Measurements from ENCODE around the gene C11orf52.
A peak's percentile ranks its signal among the peaks of the same experiment; 100 is the strongest.
"Not testable (repeated sequence)": the region's sequence is repeated elsewhere in the genome, so short reads cannot be mapped to it uniquely, and the experiment has no call there.

The C11orf52 gene

DNA sequence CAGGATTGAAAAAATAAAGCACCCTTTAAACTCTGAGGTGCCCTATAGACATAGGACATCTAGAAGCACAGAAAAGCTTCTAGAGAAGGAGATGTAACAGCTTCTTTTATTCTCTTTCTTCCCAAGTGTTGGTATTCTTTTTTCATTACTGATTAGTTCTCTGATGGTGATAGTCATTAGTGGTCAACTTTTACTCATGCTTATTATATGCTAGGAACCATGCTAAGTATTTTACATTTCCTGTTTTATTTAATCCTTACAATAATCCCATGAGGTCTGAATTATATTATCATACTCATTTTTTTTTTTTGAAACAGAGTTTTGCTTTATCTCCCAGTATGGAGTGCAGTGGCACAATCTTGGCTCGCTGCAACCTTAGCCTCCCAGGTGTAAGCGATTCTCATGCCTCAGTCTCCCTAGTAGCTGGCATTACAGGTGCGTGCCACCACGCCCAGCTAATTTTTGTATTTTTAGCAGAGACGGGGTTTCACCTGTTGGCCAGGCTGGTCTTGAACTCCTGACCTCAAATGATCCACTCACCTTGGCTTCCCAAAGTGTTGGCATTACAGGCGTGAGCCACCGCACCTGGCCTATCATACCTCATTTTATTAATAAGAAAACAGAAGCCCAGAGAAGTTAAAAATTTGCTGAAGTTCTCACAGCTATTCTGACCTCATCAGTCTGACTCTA is 3.0 kb downstream of the C11orf52 start:
- in situ Hi-C loops (cut with MboI; ENCODE audit: low sequenced_read_pairs): no loop called here
- Histone ChIP-seq H3K27me3 (ENCODE audit: low read depth) (no peaks in the 10 kb centered on the region), H3K9me3 (no peaks in the 10 kb centered on the region), H3K36me3 (replicated peaks) (no peaks in the 10 kb centered on the region), H3K4me1 (peaks cover 7% of the 10 kb centered on the region), H3K4me3 (no peak overlapping the region)
- DNase-seq (ENCODE audit: low spot score in 2 of 2): no peak

- Histone ChIP-seq H3K27me3 (ENCODE audit: low read depth) (no peaks in the 10 kb centered on the region), H3K4me3 (no peak overlapping the region), H3K36me3 (replicated peaks) (no peaks in the 10 kb centered on the region), H3K4me1 (peaks cover 12% of the 10 kb centered on the region), H3K9me3 (no peaks in the 10 kb centered on the region)
- DNase-seq (ENCODE audit: low spot score in 2 of 2): no peak
- in situ Hi-C loops (cut with MboI; ENCODE audit: low sequenced_read_pairs): no loop called here
These were observed 4.1 kb downstream of the C11orf52 start for GRCh38 chr11:111922803-111923202.

DNA sequence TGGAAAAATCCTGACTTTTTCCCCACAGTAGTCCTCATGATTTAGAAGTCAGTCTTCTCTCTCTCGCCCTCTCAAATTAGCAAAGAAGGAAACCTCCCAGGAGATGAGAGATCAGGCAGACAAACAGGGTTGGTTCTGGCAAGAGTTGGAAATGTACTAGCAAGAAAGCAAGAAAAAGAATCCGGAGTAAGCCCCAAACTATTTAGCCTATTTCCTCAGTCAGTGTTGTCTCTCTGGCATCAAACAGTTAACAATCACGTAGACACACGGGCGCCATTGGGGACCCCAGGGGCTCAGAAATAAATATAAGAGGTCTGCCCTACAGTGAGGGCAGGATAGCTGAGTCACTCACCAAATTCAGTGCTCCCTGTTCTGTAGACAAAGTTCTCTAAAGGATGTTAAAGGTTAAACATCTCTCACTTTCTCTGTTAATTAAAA is 4.7 kb downstream of the C11orf52 start:
- Histone ChIP-seq H3K9me3 (no peaks in the 10 kb centered on the region), H3K4me3 (no peak overlapping the region), H3K27me3 (ENCODE audit: low read depth) (no peaks in the 10 kb centered on the region), H3K4me1 (peaks cover 12% of the 10 kb centered on the region), H3K36me3 (replicated peaks) (no peaks in the 10 kb centered on the region)
- DNase-seq (ENCODE audit: low spot score in 2 of 2): no peak
- in situ Hi-C loops (cut with MboI; ENCODE audit: low sequenced_read_pairs): no loop called here

DNA sequence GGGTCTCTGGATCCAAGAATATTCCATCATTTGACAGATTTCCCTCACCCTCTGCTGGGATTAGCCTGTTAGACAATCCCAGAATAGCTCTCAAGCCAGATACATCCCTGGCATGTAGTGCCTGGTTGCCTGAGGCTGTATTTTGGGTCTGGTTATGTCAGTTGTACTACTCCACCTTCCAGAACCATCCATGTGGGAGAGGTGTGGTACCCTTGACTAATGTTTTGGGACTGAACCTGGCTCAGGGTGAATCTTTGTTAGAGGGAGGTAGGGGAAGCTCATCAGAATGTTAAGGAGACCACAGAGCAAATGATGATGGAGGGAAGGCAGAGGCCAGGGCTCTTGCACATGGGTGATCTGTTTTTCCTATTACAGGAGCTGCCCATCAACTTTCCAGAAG is 5.2 kb downstream of the C11orf52 start:
- no peak overlapping the region for H3K4me3 ChIP-seq
- no peak for DNase-seq (ENCODE audit: low spot score in 2 of 2)
- H3K9me3 ChIP-seq: no peaks in the 10 kb centered on the region
- H3K4me1 ChIP-seq: peaks cover 12% of the 10 kb centered on the region
- H3K27me3 ChIP-seq (ENCODE audit: low read depth): no peaks in the 10 kb centered on the region
- in situ Hi-C loops (cut with MboI; ENCODE audit: low sequenced_read_pairs): no loop called here
- no peaks in the 10 kb centered on the region for H3K36me3 ChIP-seq (replicated peaks)

DNA sequence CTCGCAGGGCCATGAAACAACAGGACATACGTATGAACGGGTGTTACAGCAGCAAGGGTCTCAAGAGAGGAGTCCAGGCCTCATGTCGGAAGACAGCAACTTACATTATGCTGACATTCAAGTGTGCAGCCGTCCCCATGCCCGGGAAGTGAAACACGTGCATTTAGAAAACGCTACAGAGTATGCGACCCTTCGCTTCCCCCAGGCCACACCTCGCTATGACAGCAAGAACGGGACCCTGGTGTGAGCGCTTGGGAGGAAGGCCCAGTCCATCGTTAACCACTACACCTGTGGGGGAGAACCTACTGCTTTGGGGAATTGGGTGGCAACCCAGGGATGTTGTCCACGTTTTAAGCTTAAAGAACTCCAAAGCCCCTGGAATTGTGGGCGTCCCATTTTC is 7.2 kb downstream of the C11orf52 start:
- H3K4me3 ChIP-seq: no peak overlapping the region
- no peaks in the 10 kb centered on the region for H3K9me3 ChIP-seq
- no peaks in the 10 kb centered on the region for H3K36me3 ChIP-seq (replicated peaks)
- no peaks in the 10 kb centered on the region for H3K27me3 ChIP-seq (ENCODE audit: low read depth)
- DNase-seq (ENCODE audit: low spot score in 2 of 2): no peak
- H3K4me1 ChIP-seq: peaks cover 12% of the 10 kb centered on the region
- in situ Hi-C loops (cut with MboI; ENCODE audit: low sequenced_read_pairs): no loop called here

- Histone ChIP-seq H3K27me3 (ENCODE audit: low read depth) (no peaks in the 10 kb centered on the region), H3K36me3 (replicated peaks) (no peaks in the 10 kb centered on the region), H3K4me3 (peak overlapping the region; percentile 20), H3K4me1 (peaks cover 14% of the 10 kb centered on the region), H3K9me3 (no peaks in the 10 kb centered on the region)
- in situ Hi-C loops (cut with MboI; ENCODE audit: low sequenced_read_pairs): no loop called here
- peak; percentile 89 to 97 for DNase-seq (ENCODE audit: low spot score in 2 of 2)
These were observed 8.0 kb downstream of the C11orf52 start for GRCh38 chr11:111926505-111927391.

- in situ Hi-C loops (cut with MboI; ENCODE audit: low sequenced_read_pairs): no loop called here
- Histone ChIP-seq H3K9me3 (no peaks in the 10 kb centered on the region), H3K4me3 (no peak overlapping the region), H3K27me3 (ENCODE audit: low read depth) (no peaks in the 10 kb centered on the region), H3K36me3 (replicated peaks) (no peaks in the 10 kb centered on the region), H3K4me1 (peaks cover 22% of the 10 kb centered on the region)
- no peak for DNase-seq (ENCODE audit: low spot score in 2 of 2)
These were observed 11.8 kb downstream of the C11orf52 start for GRCh38 chr11:111930472-111930871.

GRCh38 chr11:111932611-111932950 is 13.9 kb downstream of the C11orf52 start:
- peaks cover 23% of the 10 kb centered on the region for H3K4me1 ChIP-seq
- no peak for DNase-seq (ENCODE audit: low spot score in 2 of 2)
- in situ Hi-C loops (cut with MboI; ENCODE audit: low sequenced_read_pairs): no loop called here

GRCh38 chr11:111933176-111933575 is 14.5 kb downstream of the C11orf52 start:
- H3K36me3 ChIP-seq (replicated peaks); H3K9me3 ChIP-seq; H3K27me3 ChIP-seq (ENCODE audit: low read depth); in situ Hi-C loops (cut with MboI; ENCODE audit: low sequenced_read_pairs); H3K4me3 ChIP-seq; DNase-seq (ENCODE audit: low spot score in 2 of 2): not testable (repeated sequence)
- H3K4me1 ChIP-seq: peaks cover 23% of the 10 kb centered on the region

More at GRCh38 chr11:111932611-111932950, 13.9 kb downstream of the C11orf52 start:
- Histone ChIP-seq H3K36me3 (replicated peaks) (no peaks in the 10 kb centered on the region), H3K9me3 (no peaks in the 10 kb centered on the region), H3K4me3 (no peak overlapping the region), H3K27me3 (ENCODE audit: low read depth) (no peaks in the 10 kb centered on the region)

- H3K9me3 ChIP-seq: no peaks in the 10 kb centered on the region
- H3K27me3 ChIP-seq (ENCODE audit: low read depth): no peaks in the 10 kb centered on the region
- no peak for DNase-seq (ENCODE audit: low spot score in 2 of 2)
- in situ Hi-C loops (cut with MboI; ENCODE audit: low sequenced_read_pairs): no loop called here
- H3K4me3 ChIP-seq: no peak overlapping the region
- H3K36me3 ChIP-seq (replicated peaks): no peaks in the 10 kb centered on the region
- H3K4me1 ChIP-seq: peaks cover 23% of the 10 kb centered on the region
These were observed 15.2 kb downstream of the C11orf52 start for GRCh38 chr11:111933872-111934271.

DNA sequence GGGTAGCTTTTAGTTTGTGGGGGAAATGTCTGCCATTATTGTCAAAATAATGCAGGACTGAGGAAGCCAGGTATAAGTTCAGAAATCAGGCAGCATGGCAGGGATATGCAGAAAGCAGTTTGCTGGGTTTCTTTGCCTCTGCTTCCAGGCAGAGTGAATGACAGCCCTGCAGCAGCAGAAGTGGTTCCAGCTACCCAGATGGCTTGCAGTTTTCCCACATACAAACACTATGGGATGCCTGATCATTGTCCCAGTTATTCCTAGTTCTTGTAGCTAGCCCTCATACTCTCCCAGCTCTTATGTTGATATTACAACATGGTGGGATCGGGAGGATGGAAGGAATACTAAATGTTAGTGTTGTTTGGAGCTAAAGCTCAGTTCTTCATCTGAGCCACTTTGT is 15.6 kb downstream of the C11orf52 start:
- Histone ChIP-seq H3K9me3 (no peaks in the 10 kb centered on the region), H3K36me3 (replicated peaks) (no peaks in the 10 kb centered on the region), H3K4me3 (no peak overlapping the region), H3K27me3 (ENCODE audit: low read depth) (no peaks in the 10 kb centered on the region), H3K4me1 (peaks cover 23% of the 10 kb centered on the region)
- DNase-seq (ENCODE audit: low spot score in 2 of 2): no peak
- in situ Hi-C loops (cut with MboI; ENCODE audit: low sequenced_read_pairs): no loop called here

DNA sequence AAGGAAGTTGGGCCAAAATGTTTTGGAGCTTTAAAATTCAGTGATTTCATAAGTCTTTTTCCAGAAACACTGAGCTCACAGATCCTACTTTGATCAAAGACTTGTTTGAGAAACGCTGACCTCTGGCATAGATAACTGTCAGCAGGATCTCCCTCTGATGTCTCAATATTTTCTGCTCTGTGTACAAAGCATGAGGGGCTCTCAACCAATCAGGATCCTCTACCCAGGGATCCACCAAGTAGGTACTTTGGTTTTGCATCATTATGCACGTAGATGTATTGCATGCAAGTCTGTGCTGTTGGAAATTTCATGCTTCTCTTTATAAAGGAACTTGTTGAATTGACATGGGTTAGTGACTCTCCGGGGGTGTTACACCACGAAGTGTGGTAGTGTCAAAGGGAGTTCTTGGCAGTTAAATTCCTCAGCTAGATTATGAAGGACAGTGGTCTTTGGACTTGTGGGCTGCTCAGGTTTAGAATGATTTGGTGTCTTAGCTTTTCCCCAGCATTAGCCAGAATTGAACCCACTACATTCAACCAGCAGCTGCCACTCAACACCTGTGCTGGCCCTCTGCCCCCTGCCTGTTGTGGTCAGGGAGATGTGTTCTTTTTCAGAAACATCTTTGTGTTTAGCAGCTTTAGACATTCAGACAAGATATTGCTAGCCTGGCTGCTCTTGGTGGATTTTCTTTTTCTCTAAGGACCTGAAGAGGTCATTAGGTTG is 16.8 kb downstream of the C11orf52 start:
- no peaks in the 10 kb centered on the region for H3K36me3 ChIP-seq (replicated peaks)
- in situ Hi-C loops (cut with MboI; ENCODE audit: low sequenced_read_pairs): no loop called here
- no peaks in the 10 kb centered on the region for H3K27me3 ChIP-seq (ENCODE audit: low read depth)
- DNase-seq (ENCODE audit: low spot score in 2 of 2): no peak
- peaks cover 23% of the 10 kb centered on the region for H3K4me1 ChIP-seq
- H3K9me3 ChIP-seq: no peaks in the 10 kb centered on the region
- no peak overlapping the region for H3K4me3 ChIP-seq

DNA sequence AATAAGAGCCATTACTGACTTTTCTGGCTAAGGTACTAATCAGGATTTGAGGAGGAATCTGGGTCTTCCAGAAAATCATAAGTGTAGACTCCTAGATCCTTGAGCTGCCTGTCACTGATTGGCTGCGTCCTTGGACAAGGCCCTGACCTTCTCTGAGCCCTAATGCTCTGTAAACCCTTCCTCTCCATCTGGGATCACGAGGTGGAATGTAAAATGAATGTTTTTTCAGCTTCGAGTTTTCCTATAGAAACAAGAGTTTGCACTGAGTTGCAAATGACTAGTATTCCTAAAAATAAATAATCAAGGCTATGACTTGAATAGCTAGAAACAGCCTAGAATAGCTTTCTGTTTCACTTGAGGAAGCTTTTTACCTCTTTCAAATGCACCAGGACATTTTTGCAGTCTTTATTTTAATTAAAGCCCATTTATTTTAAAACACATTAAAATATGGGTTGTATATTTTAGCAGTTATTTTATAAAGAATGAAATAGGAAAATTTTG is 17.4 kb downstream of the C11orf52 start:
- no peak for DNase-seq (ENCODE audit: low spot score in 2 of 2)
- Histone ChIP-seq H3K9me3 (no peaks in the 10 kb centered on the region), H3K36me3 (replicated peaks) (no peaks in the 10 kb centered on the region), H3K27me3 (ENCODE audit: low read depth) (no peaks in the 10 kb centered on the region), H3K4me3 (no peak overlapping the region; the same call in 1 of the 2 replicates), H3K4me1 (peaks cover 23% of the 10 kb centered on the region)
- in situ Hi-C loops (cut with MboI; ENCODE audit: low sequenced_read_pairs): no loop called here

DNA sequence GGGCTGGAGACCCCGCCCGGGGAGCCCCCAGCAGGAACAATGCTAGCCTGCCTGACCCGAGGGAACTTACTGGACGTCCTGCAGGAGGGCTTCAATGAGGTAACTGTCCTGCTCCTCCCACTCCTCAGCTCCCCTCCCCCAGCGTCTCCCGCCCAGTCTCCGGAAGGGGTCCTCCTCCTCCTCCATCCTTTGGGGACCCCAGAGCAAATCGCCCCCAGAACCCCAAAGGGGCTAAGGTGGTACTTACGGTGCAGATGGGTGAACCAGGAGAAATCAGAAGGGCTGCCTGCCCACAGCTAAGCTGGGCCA is 18.7 kb downstream of the C11orf52 start:
- no peaks in the 10 kb centered on the region for H3K27me3 ChIP-seq (ENCODE audit: low read depth)
- in situ Hi-C loops (cut with MboI; ENCODE audit: low sequenced_read_pairs): no loop called here
- peaks cover 20% of the 10 kb centered on the region for H3K4me1 ChIP-seq
- no peaks in the 10 kb centered on the region; the same call in 1 of the 2 replicates for H3K36me3 ChIP-seq (replicated peaks)
- DNase-seq (ENCODE audit: low spot score in 2 of 2): no peak
- peak overlapping the region; percentile 42 for H3K4me3 ChIP-seq
- H3K9me3 ChIP-seq: no peaks in the 10 kb centered on the region
